K562 (cell line): Measurements from ENCODE around the gene HNRNPA2B1. TPM values are rescaled to one million over a fixed set of nuclear protein-coding genes. Genes with fewer than 3 reads are reported as not detected.

Source experiments
- BCLAF1 ChIP-seq, 2 experiments: fragments of 450-650 bp in 1 of 2; IDR thresholded peaks; 2 replicates each; pipeline ENCODE4 v1.6.1; 2011 to 2017; ENCODE audit warnings: low read depth in 2 of 2, antibody characterized with exemption in 1 of 2, borderline replicate concordance in 1 of 2, low read length in 1 of 2, mild to moderate bottlenecking in 1 of 2, mixed read lengths in 1 of 2; ENCODE audit not compliant: control insufficient read depth in 1 of 2
- BMI1 ChIP-seq: fragments of 150-350 bp; IDR thresholded peaks from 2 replicates; pipeline ENCODE4 v1.6.1; 2014; ENCODE audit warnings: low read length
- CBX3 ChIP-seq, 2 experiments: IDR thresholded peaks; 1 replicate in 1 of 2; 2 replicates in 1 of 2; pipeline ENCODE4 v1.6.1; 2012; ENCODE audit warnings: inconsistent platforms in 2 of 2, low read length in 2 of 2, borderline replicate concordance in 1 of 2, control low read depth in 1 of 2
- CC2D1A ChIP-seq: fragments of 450-650 bp; IDR thresholded peaks from 2 replicates; pipeline ENCODE4 v1.6.1; 2017; ENCODE audit warnings: mild to moderate bottlenecking
- CCAR2 ChIP-seq: fragments of 200-400 bp; formaldehyde crosslinking; IDR thresholded peaks from 2 replicates; pipeline ENCODE4 v1.6.1; 2017; ENCODE audit warnings: mild to moderate bottlenecking, low read depth, low read length
- COPS2 ChIP-seq: fragments of 450-650 bp; conservative IDR thresholded peaks from 2 replicates; pipeline ENCODE4 v1.6.1; 2016; ENCODE audit warnings: mild to moderate bottlenecking, moderate library complexity
- CREB1 ChIP-seq, 2 experiments: sonication (generic) in 1 of 2; formaldehyde crosslinking in 1 of 2; IDR thresholded peaks; 2 replicates each; pipeline versions ENCODE4 v1.6.1 to v1.8.0; 2012 to 2022; ENCODE audit warnings: inconsistent platforms in 1 of 2, mild to moderate bottlenecking in 1 of 2, missing genetic modification reagents in 1 of 2, moderate library complexity in 1 of 2
- ID3 ChIP-seq, 2 experiments: fragments of 250-450 bp in 1 of 2; fragments of 450-650 bp in 1 of 2; sonication (Bioruptor Pico) in 1 of 2; IDR thresholded peaks; 2 replicates each; pipeline versions ENCODE4 v1.6.1 to v1.8.0; 2016 to 2021; ENCODE audit warnings: mild to moderate bottlenecking in 2 of 2, moderate library complexity in 2 of 2, missing compliant biosample characterization in 1 of 2, missing genetic modification characterization in 1 of 2
- KDM2B ChIP-seq: fragments of 250-450 bp; sonication (Bioruptor Pico); IDR thresholded peaks from 2 replicates; pipeline ENCODE4 v1.8.0; 2021; ENCODE audit warnings: mild to moderate bottlenecking, moderate library complexity
- LCOR ChIP-seq: sonication (generic); formaldehyde crosslinking; IDR thresholded peaks from 2 replicates; pipeline ENCODE4 v1.8.0; 2022; ENCODE audit warnings: mild to moderate bottlenecking, missing genetic modification reagents
- MAFG ChIP-seq: fragments of 450-650 bp; conservative IDR thresholded peaks from 2 replicates; pipeline ENCODE4 v1.6.1; 2016; ENCODE audit warnings: missing genetic modification characterization, missing compliant biosample characterization
- MTA1 ChIP-seq: fragments of 450-650 bp; IDR thresholded peaks from 2 replicates; pipeline ENCODE4 v1.6.1; 2017; ENCODE audit warnings: borderline replicate concordance
- NEUROD1 ChIP-seq: fragments of 150-350 bp; IDR thresholded peaks from 2 replicates; pipeline ENCODE4 v1.6.1; 2014; ENCODE audit warnings: borderline replicate concordance, low read length, low read depth; ENCODE audit not compliant: partially characterized antibody
- PHF20 ChIP-seq: fragments of 450-650 bp; IDR thresholded peaks from 2 replicates; pipeline ENCODE4 v1.6.1; 2018; ENCODE audit not compliant: partially characterized antibody
- RB1 ChIP-seq: fragments of 450-650 bp; IDR thresholded peaks from 2 replicates; pipeline ENCODE4 v1.6.1; 2017; ENCODE audit warnings: low read depth, mild to moderate bottlenecking
- RBBP5 ChIP-seq: fragments of 200-600 bp; sonication (generic); IDR thresholded peaks from 2 replicates; pipeline ENCODE4 v1.6.1; 2012; ENCODE audit warnings: borderline replicate concordance, mild to moderate bottlenecking, low read length, control low read depth, inconsistent platforms; ENCODE audit not compliant: insufficient read depth, poor library complexity, severe bottlenecking
- THAP7 ChIP-seq: fragments of 250-450 bp; sonication (Bioruptor Pico); IDR thresholded peaks from 2 replicates; pipeline ENCODE4 v1.5.0; 2021
- THRA ChIP-seq: fragments of 450-650 bp; IDR thresholded peaks from 2 replicates; pipeline ENCODE4 v1.6.1; 2017; ENCODE audit warnings: mild to moderate bottlenecking, moderate library complexity
- YBX1 ChIP-seq: fragments of 450-650 bp; IDR thresholded peaks from 2 replicates; pipeline ENCODE4 v1.7.1; 2016; ENCODE audit warnings: mild to moderate bottlenecking
- ZNF175 ChIP-seq: fragments of 200-800 bp; sonication (Bioruptor generic); IDR thresholded peaks from 2 replicates; pipeline ENCODE4 v1.6.1; 2016; ENCODE audit warnings: low read depth, mild to moderate bottlenecking, missing genetic modification characterization, missing compliant biosample characterization
- ZNF431 ChIP-seq: sonication (generic); formaldehyde crosslinking; IDR thresholded peaks from 2 replicates; pipeline ENCODE4 v1.8.0; 2022; ENCODE audit warnings: mild to moderate bottlenecking, missing genetic modification reagents
- ZNF507 ChIP-seq: conservative IDR thresholded peaks from 2 replicates; pipeline ENCODE4 v1.6.1; 2017; ENCODE audit warnings: missing genetic modification characterization, missing compliant biosample characterization
- ZNF707 ChIP-seq: fragments of 250-450 bp; sonication (Bioruptor Pico); conservative IDR thresholded peaks from 2 replicates; pipeline ENCODE4 v1.8.0; 2022; ENCODE audit warnings: inconsistent platforms, mild to moderate bottlenecking, moderate library complexity
- ZSCAN29 ChIP-seq: fragments of 450-650 bp; IDR thresholded peaks from 2 replicates; pipeline ENCODE4 v1.6.1; 2017
- polyA plus RNA-seq, 8 experiments: library from polyadenylated mRNA; depleted of rRNA in 4 of 8; stranded (reverse) in 5 of 8; unstranded in 3 of 8; fragments of >200 nt; fragmentation: Nextera tagmentation in 2 of 8; fragmentation: Illumina TruSeq in 1 of 8; extraction: Ambion mirVana in 2 of 8; extraction: Trizol in 1 of 8; gene quantifications; 2 replicates each; pipeline versions ENCODE4 v1.2.1 to v1.2.3, GENCODE V29; 2011 to 2014; ENCODE audit warnings: inconsistent platforms in 1 of 8, missing spikeins in 1 of 8
- total RNA-seq, 7 experiments: library from RNA; depleted of rRNA in 6 of 7; stranded (reverse); fragments of >200 nt in 6 of 7; fragmentation: Illumina TruSeq in 2 of 7; extraction: Trizol in 2 of 7; gene quantifications; 2 replicates each; pipeline versions ENCODE4 v1.2.1 to v1.2.3, GENCODE V29; 2011 to 2021; ENCODE audit warnings: low replicate concordance in 1 of 7

The HNRNPA2B1 gene
- total and polyA plus RNA-seq, 9 of the 15 experiments (the other 6 are each of a cell fraction or from before 2014, with no cell fraction given): 630 to 1,989 (median 865) TPM

GRCh38 chr7:26199301-26200037 lies 1.1 kb downstream of the HNRNPA2B1 start (continued):
- TF ChIP-seq THAP7: no peak
- TF ChIP-seq ZNF431: no peak
- no peak for TF ChIP-seq BCLAF1 (IDR thresholded peaks at IDR 0.05; ENCODE audit: borderline replicate concordance in 1 of 2, control insufficient read depth in 1 of 2, low read depth in 2 of 2, low read length in 1 of 2)
- TF ChIP-seq RB1: no peak
- TF ChIP-seq BMI1: no peak
- TF ChIP-seq NEUROD1: no peak
- no peak for TF ChIP-seq ZNF175
- TF ChIP-seq MAFG (tag): no peak
- no peak for TF ChIP-seq MTA1
- TF ChIP-seq COPS2: no peak
- TF ChIP-seq CC2D1A: no peak
- no peak for TF ChIP-seq ZNF707 (CRISPR knock-in tag)
- TF ChIP-seq CREB1 (IDR thresholded peaks at IDR 0.05): no peak
- TF ChIP-seq CREB1 (CRISPR knock-in tag; IDR thresholded peaks at IDR 0.05): no peak
- TF ChIP-seq LCOR (CRISPR knock-in tag): no peak
- TF ChIP-seq KDM2B (CRISPR knock-in tag): no peak
- TF ChIP-seq RBBP5: peak; percentile 13
- TF ChIP-seq PHF20: no peak
- no peak for TF ChIP-seq THRA
- TF ChIP-seq YBX1: no peak
- no peak for TF ChIP-seq ID3 (CRISPR knock-in tag; IDR thresholded peaks at IDR 0.05)
- TF ChIP-seq ID3 (tag; IDR thresholded peaks at IDR 0.05): no peak; the same call in 1 of the 2 replicates
- no peak for TF ChIP-seq ZNF507 (tag)
- no peak for TF ChIP-seq ZSCAN29
- no peak for TF ChIP-seq CBX3 (IDR thresholded peaks at IDR 0.05; ENCODE audit: borderline replicate concordance in 1 of 2, low read length in 2 of 2)
- no peak for TF ChIP-seq CCAR2
